Panc1 (cell line): ENCODE data around the gene SLC25A12. TPM values are rescaled to one million over a fixed set of nuclear protein-coding genes. Genes with fewer than 3 reads are reported as not detected.
"Not testable (repeated sequence)": the region's sequence is repeated elsewhere in the genome, so short reads cannot be mapped to it uniquely, and the experiment has no call there.

Source experiments
- ATAC-seq: fragments of 200-7000 bp; cut with Tn5 transposase; 2 replicates; pipeline ENCODE4 v1.9.1; 2020; ENCODE audit warnings: mild to moderate bottlenecking, moderate library complexity
- BruUV-seq: library from RNA; stranded (reverse); fragments of 400-500 nt; replicated peaks from 2 replicates; lab custom pipeline; 2021; lab: Mats Ljungman, UMichigan
- CTCF ChIA-PET: fragments of 300-600 bp; sonication (Branson Sonifier 250); formaldehyde crosslinking; loops from one replicate; lab custom pipeline; 2022; ENCODE audit warnings: antibody characterized with exemption; lab: Charles Lee
- POLR2A ChIA-PET: fragments of 300-600 bp; sonication (Branson Sonifier 250); formaldehyde crosslinking; loops from one replicate; lab custom pipeline; 2022; ENCODE audit warnings: antibody characterized with exemption; lab: Charles Lee
- DNase-seq: peaks from one replicate; pipeline ENCODE4 v3.0.0-alpha.2; 2010; ENCODE audit warnings: low read depth, low spot score
- H3K27ac ChIP-seq: 2 replicates; pipeline ENCODE4 v1.5.1; 2011; ENCODE audit warnings: mild to moderate bottlenecking, low read length, inconsistent platforms
- H3K27me3 ChIP-seq: fragments of 200-500 bp; sonication (Bioruptor generic); 2 replicates; pipeline ENCODE4 v1.6.0; 2014; ENCODE audit warnings: low read length, inconsistent platforms; ENCODE audit not compliant: control insufficient read depth, insufficient read depth
- H3K36me3 ChIP-seq: fragments of 200-500 bp; sonication (Bioruptor generic); 2 replicates; pipeline ENCODE4 v1.5.1; 2014; ENCODE audit warnings: inconsistent platforms, mild to moderate bottlenecking, low read length, moderate library complexity; ENCODE audit not compliant: control insufficient read depth, insufficient read depth
- H3K4me1 ChIP-seq: 2 replicates; pipeline ENCODE4 v1.5.1; 2011; ENCODE audit warnings: inconsistent platforms, mild to moderate bottlenecking, low read length, moderate library complexity; ENCODE audit not compliant: control insufficient read depth, insufficient read depth
- H3K4me3 ChIP-seq, 2 experiments: 2 replicates each; pipeline ENCODE4 v1.5.1; 2011 to 2012; ENCODE audit warnings: low read depth in 2 of 2, low read length in 2 of 2, mild to moderate bottlenecking in 2 of 2, inconsistent platforms in 1 of 2, moderate library complexity in 1 of 2
- H3K9me3 ChIP-seq: fragments of 200-500 bp; sonication (Bioruptor generic); 2 replicates; pipeline ENCODE4 v1.5.1; 2014; ENCODE audit warnings: low read depth, mild to moderate bottlenecking, inconsistent platforms, low read length, moderate library complexity; ENCODE audit not compliant: control insufficient read depth, insufficient read depth
- CTCF ChIP-seq: fragments of 450-650 bp; IDR thresholded peaks from 2 replicates; pipeline ENCODE4 v1.5.1; 2017; ENCODE audit warnings: mild to moderate bottlenecking
- POLR2AphosphoS5 ChIP-seq: IDR thresholded peaks from 2 replicates; pipeline ENCODE4 v1.6.1; 2012; ENCODE audit warnings: mild to moderate bottlenecking, low read depth, low read length, moderate library complexity
- SIN3A ChIP-seq: IDR thresholded peaks from 2 replicates; pipeline ENCODE4 v1.6.1; 2012; ENCODE audit warnings: low read depth, mild to moderate bottlenecking, low read length, moderate library complexity, borderline replicate concordance; ENCODE audit not compliant: insufficient read depth
- TCF7L2 ChIP-seq: IDR thresholded peaks from 2 replicates; pipeline ENCODE4 v1.6.1; 2011; ENCODE audit warnings: mild to moderate bottlenecking, low read depth, low read length, inconsistent platforms
- in situ Hi-C: cut with HindIII; loops from 2 replicates; pipeline ENCODE4 v1.10.0; 2016; ENCODE audit warnings: low sequenced_read_pairs, low pct_unique_long_range_greater_than_20kb
- intact Hi-C: fragments of 100-400 bp; cut with micrococcal nuclease; formaldehyde crosslinking; loops from one replicate; pipeline ENCODE4 v1.10.0; 2022; ENCODE audit not compliant: unreplicated experiment
- total RNA-seq: library from RNA; stranded (reverse); gene quantifications from one replicate; pipeline ENCODE4 v1.2.1, GENCODE V29; 2021; ENCODE audit not compliant: unreplicated experiment
- TF ChIP-seq, protein P1 (sequence below), 2 experiments: IDR thresholded peaks; 2 replicates each; pipeline ENCODE4 v1.6.1; 2011 to 2012; ENCODE audit warnings: low read depth in 2 of 2, control low read depth in 1 of 2, low read length in 1 of 2, mild to moderate bottlenecking in 1 of 2, moderate library complexity in 1 of 2; ENCODE audit not compliant: insufficient read depth in 1 of 2

The SLC25A12 gene
- total RNA-seq, 1 experiment from 2014 or later = 17.8 TPM

- TF ChIP-seq CTCF = no peak
- H3K36me3 ChIP-seq = no peaks in the 10 kb centered on the region
- no peaks in the 10 kb centered on the region for H3K4me1 ChIP-seq
- H3K9me3 ChIP-seq = no peaks in the 10 kb centered on the region
- ChIA-PET CTCF (no interaction called here), POLR2A (no interaction called here)
- in situ Hi-C loops (no loop called here), intact Hi-C loops (no loop called here)
- ATAC-seq (no peak), DNase-seq (no peak)
- H3K27ac ChIP-seq = no peak overlapping the region
- BruUV-seq = no TSS peak
- no peaks in the 10 kb centered on the region for H3K27me3 ChIP-seq
- no peak overlapping the region for H3K4me3 ChIP-seq
Measured at GRCh38 chr2:171763602-171764001, 130.4 kb downstream of the SLC25A12 start.

DNA sequence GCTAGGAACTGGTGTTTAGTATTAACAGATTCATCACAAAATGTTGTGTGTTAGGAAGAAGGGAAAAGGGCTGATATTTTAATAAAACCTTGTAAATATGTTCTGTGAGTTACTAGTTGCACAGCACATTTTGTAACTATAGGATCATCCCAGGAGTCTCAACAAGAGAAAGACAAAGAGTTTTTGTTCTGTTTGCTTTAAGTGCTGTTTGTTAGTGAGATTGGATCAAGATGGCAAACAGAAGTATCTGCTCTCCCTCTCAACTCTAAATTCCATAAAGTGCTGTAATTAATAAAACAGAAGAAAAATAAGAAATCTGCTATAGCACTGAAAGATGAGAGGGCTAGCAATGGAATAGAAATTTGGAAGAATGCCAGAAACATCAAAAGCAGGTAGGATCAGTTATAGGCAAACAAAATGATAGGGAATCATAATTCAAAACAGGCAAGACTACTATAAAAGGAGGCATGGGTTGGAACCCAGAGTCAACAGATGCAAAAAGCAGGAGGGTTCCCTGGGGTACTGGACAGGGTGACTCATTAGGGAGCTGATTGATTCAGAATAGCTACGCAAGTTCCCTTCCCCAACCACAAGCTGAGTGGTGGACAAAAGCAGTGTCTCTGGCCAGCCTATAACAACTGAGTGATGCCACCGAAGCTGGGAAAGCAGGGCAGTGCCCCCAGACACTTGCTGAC is 131.0 kb downstream of the SLC25A12 start:
- BruUV-seq = TSS peak; percentile 14
- Histone ChIP-seq H3K4me3 (no peak overlapping the region), H3K4me1 (no peaks in the 10 kb centered on the region), H3K27me3 (no peaks in the 10 kb centered on the region), H3K36me3 (no peaks in the 10 kb centered on the region), H3K9me3 (no peaks in the 10 kb centered on the region), H3K27ac (no peak overlapping the region)
- no peak for DNase-seq
- CTCF ChIA-PET = no interaction called here
- POLR2A ChIA-PET = no interaction called here
- intact Hi-C loops (no loop called here), in situ Hi-C loops (no loop called here)
- TF ChIP-seq SIN3A (no peak), POLR2AphosphoS5 (no peak), CTCF (no peak), TCF7L2 (no peak)
- TF ChIP-seq, protein P1, sequence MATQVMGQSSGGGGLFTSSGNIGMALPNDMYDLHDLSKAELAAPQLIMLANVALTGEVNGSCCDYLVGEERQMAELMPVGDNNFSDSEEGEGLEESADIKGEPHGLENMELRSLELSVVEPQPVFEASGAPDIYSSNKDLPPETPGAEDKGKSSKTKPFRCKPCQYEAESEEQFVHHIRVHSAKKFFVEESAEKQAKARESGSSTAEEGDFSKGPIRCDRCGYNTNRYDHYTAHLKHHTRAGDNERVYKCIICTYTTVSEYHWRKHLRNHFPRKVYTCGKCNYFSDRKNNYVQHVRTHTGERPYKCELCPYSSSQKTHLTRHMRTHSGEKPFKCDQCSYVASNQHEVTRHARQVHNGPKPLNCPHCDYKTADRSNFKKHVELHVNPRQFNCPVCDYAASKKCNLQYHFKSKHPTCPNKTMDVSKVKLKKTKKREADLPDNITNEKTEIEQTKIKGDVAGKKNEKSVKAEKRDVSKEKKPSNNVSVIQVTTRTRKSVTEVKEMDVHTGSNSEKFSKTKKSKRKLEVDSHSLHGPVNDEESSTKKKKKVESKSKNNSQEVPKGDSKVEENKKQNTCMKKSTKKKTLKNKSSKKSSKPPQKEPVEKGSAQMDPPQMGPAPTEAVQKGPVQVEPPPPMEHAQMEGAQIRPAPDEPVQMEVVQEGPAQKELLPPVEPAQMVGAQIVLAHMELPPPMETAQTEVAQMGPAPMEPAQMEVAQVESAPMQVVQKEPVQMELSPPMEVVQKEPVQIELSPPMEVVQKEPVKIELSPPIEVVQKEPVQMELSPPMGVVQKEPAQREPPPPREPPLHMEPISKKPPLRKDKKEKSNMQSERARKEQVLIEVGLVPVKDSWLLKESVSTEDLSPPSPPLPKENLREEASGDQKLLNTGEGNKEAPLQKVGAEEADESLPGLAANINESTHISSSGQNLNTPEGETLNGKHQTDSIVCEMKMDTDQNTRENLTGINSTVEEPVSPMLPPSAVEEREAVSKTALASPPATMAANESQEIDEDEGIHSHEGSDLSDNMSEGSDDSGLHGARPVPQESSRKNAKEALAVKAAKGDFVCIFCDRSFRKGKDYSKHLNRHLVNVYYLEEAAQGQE (IDR thresholded peaks at IDR 0.05; ENCODE audit: insufficient read depth in 1 of 2, low read depth in 2 of 2, low read length in 1 of 2) = no peak
- no peak for ATAC-seq

DNA sequence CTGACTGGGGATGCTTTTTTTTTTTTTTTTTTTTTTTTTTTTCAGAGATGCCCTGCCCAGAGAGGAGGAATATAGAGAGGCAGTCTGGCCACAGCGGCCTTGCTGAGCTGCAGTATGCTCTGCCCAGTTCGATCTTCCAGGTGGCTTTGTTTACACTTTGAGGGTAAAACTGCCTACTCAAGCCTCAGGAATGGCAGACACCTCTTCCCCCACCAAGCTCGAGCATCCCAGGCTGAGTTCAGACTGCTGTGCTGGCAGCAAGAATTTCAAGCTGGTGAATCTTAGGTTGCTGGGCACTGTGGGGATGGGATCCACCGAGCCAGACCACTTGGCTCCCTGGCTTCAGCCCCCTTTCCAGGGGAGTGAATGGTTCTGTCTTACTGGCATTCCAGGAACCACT is 132.9 kb downstream of the SLC25A12 start:
- H3K36me3 ChIP-seq, CTCF ChIA-PET, DNase-seq, intact Hi-C loops, H3K9me3 ChIP-seq, in situ Hi-C loops, H3K27ac ChIP-seq, H3K4me1 ChIP-seq, ATAC-seq, BruUV-seq, H3K27me3 ChIP-seq, H3K4me3 ChIP-seq, POLR2A ChIA-PET: not testable (repeated sequence)

DNA sequence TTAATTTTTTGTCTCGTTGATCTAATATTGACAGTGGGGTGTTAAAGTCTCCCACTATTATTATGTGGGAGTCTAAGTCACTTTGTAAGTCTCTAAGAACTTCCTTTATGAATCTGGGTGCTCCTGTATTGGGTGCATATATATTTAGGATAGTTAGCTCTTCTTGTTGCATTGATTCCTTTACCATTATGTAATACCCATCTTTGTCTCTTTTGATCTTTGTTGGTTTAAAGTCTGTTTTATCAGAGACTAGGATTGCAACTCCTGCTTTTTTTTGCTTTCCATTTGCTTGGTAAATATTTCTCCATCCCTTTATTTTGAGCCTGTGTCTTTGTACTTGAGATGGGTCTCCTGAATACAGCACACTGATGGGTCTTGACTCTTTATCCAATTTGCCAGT is 135.3 kb downstream of the SLC25A12 start:
- intact Hi-C loops, H3K36me3 ChIP-seq, CTCF ChIA-PET, H3K4me1 ChIP-seq, DNase-seq, H3K27ac ChIP-seq, BruUV-seq, H3K4me3 ChIP-seq, H3K9me3 ChIP-seq, in situ Hi-C loops, H3K27me3 ChIP-seq, ATAC-seq: not testable (repeated sequence)
- POLR2A ChIA-PET = interaction anchor here (0.7 kb wide), 1 partner anchor 193 kb away, joined by 7 read pairs; no protein-coding TSS in a partner anchor
